PC-9 (cell line): Measurements from ENCODE around the gene STMN3. TPM values are rescaled to one million over a fixed set of nuclear protein-coding genes. Genes with fewer than 3 reads are reported as not detected.
"Not testable (repeated sequence)": the region's sequence is repeated elsewhere in the genome, so short reads cannot be mapped to it uniquely, and the experiment has no call there.

ENCODE experiments used
- BruUV-seq: library from RNA; stranded (reverse); fragments of 400-500 nt; replicated peaks from 2 replicates; lab custom pipeline; 2021; lab: Mats Ljungman, UMichigan
- CTCF ChIA-PET: fragments of 300-600 bp; sonication (Branson Sonifier 250); formaldehyde crosslinking; loops from one replicate; lab custom pipeline; 2022; ENCODE audit warnings: antibody characterized with exemption; lab: Charles Lee
- POLR2A ChIA-PET: fragments of 300-600 bp; sonication (Branson Sonifier 250); formaldehyde crosslinking; loops from one replicate; lab custom pipeline; 2022; ENCODE audit warnings: antibody characterized with exemption; ENCODE audit not compliant: unreplicated experiment; lab: Charles Lee
- DNase-seq, 2 experiments: peaks; one replicate each; pipeline versions ENCODE4 v3.0.0 to v3.0.0-alpha.2; 2015 to 2022; ENCODE audit warnings: mixed read lengths in 1 of 2
- H2AFZ ChIP-seq: fragments of 200-600 bp; sonication (generic); 2 replicates; pipeline ENCODE4 v1.8.1; 2017; ENCODE audit warnings: antibody characterized with exemption
- H3F3A ChIP-seq: fragments of 200-600 bp; sonication (generic); 2 replicates; pipeline ENCODE4 v1.8.1; 2017; ENCODE audit warnings: antibody characterized with exemption, mild to moderate bottlenecking, low read depth; ENCODE audit not compliant: insufficient read depth
- H3K27ac ChIP-seq: fragments of 200-600 bp; sonication (generic); 2 replicates; pipeline ENCODE4 v1.6.1; 2016; ENCODE audit warnings: mixed run types
- H3K27me3 ChIP-seq: fragments of 200-600 bp; sonication (generic); 2 replicates; pipeline ENCODE4 v1.6.1; 2016; ENCODE audit warnings: low read depth, mixed run types; ENCODE audit not compliant: insufficient read depth
- H3K36me3 ChIP-seq: fragments of 200-600 bp; sonication (generic); 2 replicates; pipeline ENCODE4 v1.6.1; 2016; ENCODE audit warnings: low read depth, mixed run types
- H3K4me1 ChIP-seq: fragments of 200-600 bp; sonication (generic); replicated peaks from 2 replicates; pipeline ENCODE4 v1.6.1; 2016; ENCODE audit warnings: mixed run types; ENCODE audit not compliant: insufficient read depth
- H3K4me2 ChIP-seq: fragments of 200-600 bp; sonication (generic); 2 replicates; pipeline ENCODE4 v1.6.1; 2017; ENCODE audit warnings: mixed run types
- H3K4me3 ChIP-seq: fragments of 200-600 bp; sonication (generic); 2 replicates; pipeline ENCODE4 v1.6.1; 2016; ENCODE audit warnings: mixed run types
- H3K79me2 ChIP-seq: fragments of 200-600 bp; sonication (generic); 2 replicates; pipeline ENCODE4 v1.6.1; 2017; ENCODE audit warnings: low read depth, mixed run types
- H3K9me2 ChIP-seq: fragments of 200-600 bp; sonication (generic); 2 replicates; pipeline ENCODE4 v1.8.1; 2017; ENCODE audit warnings: mild to moderate bottlenecking; ENCODE audit not compliant: insufficient read depth
- H3K9me3 ChIP-seq: fragments of 200-600 bp; sonication (generic); 2 replicates; pipeline ENCODE4 v1.8.1; 2016; ENCODE audit warnings: low read depth; ENCODE audit not compliant: insufficient read depth
- H4K20me1 ChIP-seq: fragments of 200-600 bp; sonication (generic); 2 replicates; pipeline ENCODE4 v1.8.1; 2017; ENCODE audit not compliant: insufficient read depth
- EZH2 ChIP-seq: fragments of 200-600 bp; sonication (generic); IDR thresholded peaks from 2 replicates; pipeline ENCODE4 v1.8.0; 2017; ENCODE audit warnings: antibody characterized with exemption, low read depth
- intact Hi-C: fragments of 100-400 bp; cut with micrococcal nuclease; formaldehyde crosslinking; loops from one replicate; pipeline ENCODE4 v1.10.0; 2022; ENCODE audit not compliant: unreplicated experiment
- total RNA-seq: library from RNA; stranded (reverse); gene quantifications from 2 replicates; pipeline ENCODE4 v1.2.3, GENCODE V29; 2021
- TF ChIP-seq, protein P1 (sequence below): fragments of 200-600 bp; sonication (generic); conservative IDR thresholded peaks from 2 replicates; pipeline ENCODE4 v1.6.1; 2017; ENCODE audit warnings: mixed run types, antibody characterized with exemption, mild to moderate bottlenecking, moderate library complexity

STMN3 gene
- total RNA-seq, 1 experiment from 2014 or later: 24.3 TPM

DNA sequence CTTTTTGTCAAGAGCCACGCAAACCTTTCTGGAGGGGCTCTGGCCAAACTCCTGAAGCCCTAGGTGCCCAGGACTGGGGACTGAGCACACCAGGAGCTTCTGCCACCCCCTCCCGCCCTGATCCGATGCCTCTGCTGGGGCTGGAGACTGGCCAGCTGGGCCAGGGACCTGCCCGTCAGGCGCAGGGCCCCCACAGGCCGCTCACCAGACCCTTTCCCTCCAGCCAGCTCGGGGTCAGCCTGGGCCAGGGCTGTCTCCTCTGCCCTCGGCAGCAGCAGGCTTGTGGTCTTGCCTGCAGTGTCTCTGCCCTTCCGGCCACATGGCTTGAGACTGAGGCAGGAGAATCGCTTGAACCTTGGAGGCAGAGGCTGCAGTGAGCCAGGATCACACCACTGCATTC lies 19.4 kb upstream of the STMN3 start:
- ChIA-PET POLR2A (no interaction called here), CTCF (interaction anchor here (0.5 kb wide), 1 partner anchor 207 kb away, joined by 5 read pairs; no protein-coding TSS in a partner anchor)
- BruUV-seq: no TSS peak
- Histone ChIP-seq H3K27me3 (no peaks in the 10 kb centered on the region), H3K9me3 (no peaks in the 10 kb centered on the region), H4K20me1 (no peaks in the 10 kb centered on the region), H3K9me2 (no peaks in the 10 kb centered on the region), H3F3A (no peaks in the 10 kb centered on the region), H3K36me3 (peaks cover 25% of the 10 kb centered on the region; the same call in 1 of the 2 replicates), H3K4me2 (no peak overlapping the region), H3K4me1 (no peaks in the 10 kb centered on the region), H2AFZ (no peak overlapping the region), H3K27ac (no peak overlapping the region), H3K4me3 (no peak overlapping the region), H3K79me2 (no peaks in the 10 kb centered on the region)
- TF ChIP-seq, protein P1, sequence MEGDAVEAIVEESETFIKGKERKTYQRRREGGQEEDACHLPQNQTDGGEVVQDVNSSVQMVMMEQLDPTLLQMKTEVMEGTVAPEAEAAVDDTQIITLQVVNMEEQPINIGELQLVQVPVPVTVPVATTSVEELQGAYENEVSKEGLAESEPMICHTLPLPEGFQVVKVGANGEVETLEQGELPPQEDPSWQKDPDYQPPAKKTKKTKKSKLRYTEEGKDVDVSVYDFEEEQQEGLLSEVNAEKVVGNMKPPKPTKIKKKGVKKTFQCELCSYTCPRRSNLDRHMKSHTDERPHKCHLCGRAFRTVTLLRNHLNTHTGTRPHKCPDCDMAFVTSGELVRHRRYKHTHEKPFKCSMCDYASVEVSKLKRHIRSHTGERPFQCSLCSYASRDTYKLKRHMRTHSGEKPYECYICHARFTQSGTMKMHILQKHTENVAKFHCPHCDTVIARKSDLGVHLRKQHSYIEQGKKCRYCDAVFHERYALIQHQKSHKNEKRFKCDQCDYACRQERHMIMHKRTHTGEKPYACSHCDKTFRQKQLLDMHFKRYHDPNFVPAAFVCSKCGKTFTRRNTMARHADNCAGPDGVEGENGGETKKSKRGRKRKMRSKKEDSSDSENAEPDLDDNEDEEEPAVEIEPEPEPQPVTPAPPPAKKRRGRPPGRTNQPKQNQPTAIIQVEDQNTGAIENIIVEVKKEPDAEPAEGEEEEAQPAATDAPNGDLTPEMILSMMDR: no peak
- TF ChIP-seq EZH2: no peak
- DNase-seq: no peak
- intact Hi-C loops: no loop called here

DNA sequence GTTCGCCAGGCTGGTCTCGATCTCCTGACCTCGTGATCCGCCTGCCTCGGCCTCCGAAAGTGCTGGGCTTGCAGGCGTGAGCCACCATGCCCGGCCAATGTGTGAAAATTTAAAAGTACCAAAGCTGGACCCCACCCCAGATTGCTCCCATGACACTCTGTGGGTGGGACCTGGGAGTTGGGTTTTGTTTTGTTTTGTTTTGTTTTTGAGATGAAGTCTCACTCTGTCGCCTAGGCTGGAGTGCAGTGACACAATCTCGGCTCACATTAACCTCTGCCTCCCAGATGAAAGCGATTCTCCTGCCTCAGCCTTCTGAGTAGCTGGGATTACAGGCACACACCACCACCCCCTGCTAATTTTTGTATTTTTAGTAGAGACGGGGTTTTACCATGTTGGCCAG lies 18.5 kb upstream of the STMN3 start:
- DNase-seq, H4K20me1 ChIP-seq, POLR2A ChIA-PET, H3K9me3 ChIP-seq, H3K9me2 ChIP-seq, H2AFZ ChIP-seq, H3K4me2 ChIP-seq, H3F3A ChIP-seq, H3K4me1 ChIP-seq, CTCF ChIA-PET, H3K79me2 ChIP-seq, intact Hi-C loops, BruUV-seq, H3K27me3 ChIP-seq, H3K27ac ChIP-seq, H3K4me3 ChIP-seq: not testable (repeated sequence)
- H3K36me3 ChIP-seq: peaks cover 31% of the 10 kb centered on the region; the same call in 1 of the 2 replicates

DNA sequence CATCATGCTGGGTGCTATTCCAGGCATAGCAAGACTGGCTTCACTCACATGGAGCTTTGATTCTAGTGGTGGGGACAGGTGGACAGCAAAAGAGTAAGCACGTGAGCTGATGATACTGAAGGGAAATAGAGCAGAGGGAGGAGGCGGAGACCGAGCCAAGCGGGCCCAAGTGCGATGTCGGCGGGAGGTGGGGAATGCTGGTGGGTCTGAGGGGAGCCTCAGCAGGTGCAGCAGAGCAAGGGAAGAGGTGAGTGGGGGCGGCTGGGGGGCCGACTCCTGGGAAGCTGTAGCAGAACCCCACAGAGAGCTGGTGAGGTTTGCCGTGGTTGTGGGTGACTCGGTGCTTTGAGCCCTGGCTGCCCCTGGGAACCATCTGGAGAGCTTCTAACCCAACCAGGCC lies 15.1 kb upstream of the STMN3 start:
- H3K4me1 ChIP-seq: no peaks in the 10 kb centered on the region
- no peak overlapping the region for H3K4me3 ChIP-seq
- H3K9me2 ChIP-seq: no peaks in the 10 kb centered on the region
- TF ChIP-seq EZH2: no peak
- TF ChIP-seq, protein P1: no peak
- no peak for DNase-seq
- H4K20me1 ChIP-seq: no peaks in the 10 kb centered on the region
- CTCF ChIA-PET: no interaction called here
- BruUV-seq: no TSS peak
- no peak overlapping the region for H2AFZ ChIP-seq
- no peaks in the 10 kb centered on the region for H3K79me2 ChIP-seq
- peaks cover 12% of the 10 kb centered on the region; the same call in 1 of the 2 replicates for H3K36me3 ChIP-seq
- H3F3A ChIP-seq: no peaks in the 10 kb centered on the region
- H3K27ac ChIP-seq: no peak overlapping the region
- no peak overlapping the region for H3K4me2 ChIP-seq
- intact Hi-C loops: no loop called here
- no peaks in the 10 kb centered on the region for H3K27me3 ChIP-seq
- H3K9me3 ChIP-seq: no peaks in the 10 kb centered on the region
- POLR2A ChIA-PET: interaction anchor here (0.5 kb wide), 1 partner anchor 547 kb away, joined by 7 read pairs; no protein-coding TSS in a partner anchor

DNA sequence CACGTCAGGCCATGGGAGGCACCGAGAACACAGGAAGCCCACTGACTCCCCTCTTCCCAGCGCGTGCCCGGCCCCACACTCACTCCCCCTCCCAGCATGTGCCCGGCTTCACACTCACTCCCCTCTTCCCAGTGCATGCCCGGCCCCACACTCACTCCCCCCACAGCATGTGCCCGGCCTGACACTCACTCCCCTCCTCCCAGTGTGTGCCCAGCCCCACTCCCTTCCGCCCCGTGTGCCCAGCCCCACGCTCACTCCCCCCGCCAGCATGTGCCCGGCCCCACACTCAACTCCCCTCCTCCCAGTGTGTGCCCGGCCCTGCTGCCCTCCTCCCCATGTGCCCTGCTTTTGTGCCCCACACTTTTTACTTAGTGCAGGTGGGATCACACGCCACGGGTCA lies 14.6 kb upstream of the STMN3 start:
- TF ChIP-seq, protein P1: no peak
- TF ChIP-seq EZH2: no peak
- Histone ChIP-seq H3K9me2 (no peaks in the 10 kb centered on the region), H3K36me3 (peaks cover 12% of the 10 kb centered on the region; the same call in 1 of the 2 replicates), H3K79me2 (no peaks in the 10 kb centered on the region), H2AFZ (no peak overlapping the region), H3K4me3 (no peak overlapping the region), H3K27me3 (no peaks in the 10 kb centered on the region), H3K27ac (no peak overlapping the region), H3F3A (no peaks in the 10 kb centered on the region), H3K9me3 (no peaks in the 10 kb centered on the region), H4K20me1 (no peaks in the 10 kb centered on the region), H3K4me1 (no peaks in the 10 kb centered on the region), H3K4me2 (no peak overlapping the region)
- POLR2A ChIA-PET: no interaction called here
- CTCF ChIA-PET: no interaction called here
- intact Hi-C loops: no loop called here
- no peak for DNase-seq
- BruUV-seq: no TSS peak
